ENCODE data around the gene USP6NL.

USP6NL gene

DNA sequence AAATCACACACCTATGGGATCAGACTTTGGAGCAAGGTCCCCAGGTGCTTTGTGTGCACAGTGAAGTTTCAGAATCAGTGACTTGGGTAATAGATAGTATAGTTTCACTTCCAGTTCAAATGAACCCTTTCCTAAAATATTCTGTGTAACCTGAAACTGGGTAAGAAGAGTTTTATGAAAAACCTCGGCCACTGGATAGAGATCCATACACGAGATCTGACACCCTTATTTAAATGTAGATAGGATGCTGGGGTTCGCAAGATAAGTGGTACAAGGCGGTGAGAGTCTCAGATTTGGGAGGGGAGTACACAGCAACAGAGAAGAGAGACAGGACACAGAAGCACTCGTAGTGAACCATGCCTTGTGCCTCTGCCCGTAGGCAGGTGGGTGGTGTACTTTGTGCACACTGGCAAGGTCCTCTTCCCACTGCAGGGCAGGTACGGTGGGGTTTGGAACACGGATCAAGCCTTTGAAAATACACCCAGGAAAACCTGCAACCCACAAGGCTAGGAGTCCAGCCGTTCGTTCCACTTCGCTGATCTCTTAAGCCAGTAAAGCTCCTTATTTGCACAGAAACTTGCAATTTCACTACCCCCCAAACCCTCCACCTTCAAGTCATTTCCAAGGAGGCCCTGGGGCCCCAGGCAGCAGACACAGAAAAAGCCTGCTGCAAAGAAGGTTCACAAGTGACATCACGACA, 162.8 kb downstream of the USP6NL start:
- Histone ChIP-seq H3K9me3 (ENCODE audit: control extremely low read depth in 1 of 5, control insufficient read depth in 4 of 5, insufficient read depth in 2 of 5, low read depth in 1 of 5, low read length in 4 of 5) (no peaks in the 10 kb centered on the region), H3K4me3 (ENCODE audit: control insufficient read depth in 1 of 7, extremely low read depth in 1 of 7, insufficient read depth in 4 of 7, low read depth in 2 of 7, low read length in 6 of 7) (no peak overlapping the region), H3K4me1 (ENCODE audit: control extremely low read depth in 1 of 4, control insufficient read depth in 4 of 4, insufficient read depth in 4 of 4, low read length in 3 of 4) (peaks cover 5 to 37% (median 18%) of the 10 kb centered on the region in 4 experiments), H3K36me3 (ENCODE audit: control insufficient read depth in 4 of 4, insufficient read depth in 4 of 4, low read length in 3 of 4) (no peaks in the 10 kb centered on the region), H3K27ac (ENCODE audit: insufficient read depth in 1 of 2, low read depth in 1 of 2, low read length in 2 of 2, poor library complexity in 1 of 2, severe bottlenecking in 2 of 2) (no peak overlapping the region), H3K27me3 (replicated peaks in 2 of 5; ENCODE audit: control insufficient read depth in 4 of 5, insufficient read depth in 5 of 5, low read length in 4 of 5) (no peaks in the 10 kb centered on the region)
- CTCF ChIA-PET, result interaction anchor here (1.2 to 1.6 kb wide), 2 partner anchors 39 to 48 kb away, joined by 4 read pairs; no protein-coding TSS in a partner anchor
- 86% methylated on average over 11 of the region's 12 CpGs for WGBS (ENCODE audit: insufficient coverage)
- DNase-seq, result no peak
- POLR2A ChIA-PET, result no interaction called here

DNA sequence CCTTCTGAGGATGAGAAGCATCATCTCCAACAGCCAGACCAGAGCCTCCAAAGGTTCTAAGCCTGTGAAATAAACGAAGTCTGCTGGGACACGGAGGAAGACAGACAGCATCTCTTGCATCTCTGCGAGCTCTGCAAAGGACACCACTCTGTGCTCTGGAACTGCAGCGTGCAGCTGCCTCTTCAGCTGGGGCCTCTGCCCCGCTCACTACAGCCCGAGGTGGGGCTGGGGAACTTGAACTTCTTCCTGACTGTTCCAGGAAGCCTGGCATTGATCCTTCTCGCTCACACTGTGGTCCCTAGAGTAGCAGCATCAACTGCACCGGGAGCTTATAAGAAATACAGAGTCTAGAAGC, 163.3 kb downstream of the USP6NL start:
- POLR2A ChIA-PET, result interaction anchor here (1.0 kb wide), 1 partner anchor 17 kb away, joined by 3 read pairs; no protein-coding TSS in a partner anchor
- Histone ChIP-seq H3K4me1 (ENCODE audit: control extremely low read depth in 1 of 4, control insufficient read depth in 4 of 4, insufficient read depth in 4 of 4, low read length in 3 of 4) (peaks cover 5 to 37% (median 18%) of the 10 kb centered on the region in 4 experiments), H3K4me3 (ENCODE audit: control insufficient read depth in 1 of 7, extremely low read depth in 1 of 7, insufficient read depth in 4 of 7, low read depth in 2 of 7, low read length in 6 of 7) (no peak overlapping the region), H3K27ac (ENCODE audit: insufficient read depth in 1 of 2, low read depth in 1 of 2, low read length in 2 of 2, poor library complexity in 1 of 2, severe bottlenecking in 2 of 2) (no peak overlapping the region), H3K36me3 (ENCODE audit: control insufficient read depth in 4 of 4, insufficient read depth in 4 of 4, low read length in 3 of 4) (no peaks in the 10 kb centered on the region), H3K9me3 (ENCODE audit: control extremely low read depth in 1 of 5, control insufficient read depth in 4 of 5, insufficient read depth in 2 of 5, low read depth in 1 of 5, low read length in 4 of 5) (no peaks in the 10 kb centered on the region), H3K27me3 (replicated peaks in 2 of 5; ENCODE audit: control insufficient read depth in 4 of 5, insufficient read depth in 5 of 5, low read length in 4 of 5) (no peaks in the 10 kb centered on the region)
- 65% methylated on average over 7 of the region's 8 CpGs for WGBS (ENCODE audit: insufficient coverage)
- no peak for DNase-seq
- CTCF ChIA-PET, result interaction anchor here (1.2 to 1.6 kb wide), 3 partner anchors 28 to 48 kb away, joined by 3 to 4 read pairs (median 4); no protein-coding TSS in a partner anchor

DNA sequence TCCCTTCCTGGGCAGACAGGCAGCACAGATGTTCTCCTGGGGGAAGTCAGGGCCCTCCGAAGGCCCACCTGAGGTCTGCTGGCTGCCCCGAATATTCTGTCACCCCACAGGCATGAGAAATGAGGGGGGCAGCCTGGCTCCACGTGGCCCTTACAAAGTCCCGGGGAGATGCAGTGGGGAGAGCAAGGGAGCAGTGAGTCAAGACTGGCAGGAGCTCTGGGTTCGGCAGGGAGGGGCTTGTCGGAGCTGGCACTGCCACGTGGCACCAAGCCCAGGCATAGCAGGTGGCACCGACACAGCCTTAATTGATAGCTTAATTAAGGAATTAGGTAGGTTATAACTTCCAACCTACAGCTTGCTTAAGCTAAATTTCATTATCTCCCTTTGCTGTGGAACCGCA, 163.9 kb downstream of the USP6NL start:
- Histone ChIP-seq H3K27me3 (replicated peaks in 2 of 5; ENCODE audit: control insufficient read depth in 4 of 5, insufficient read depth in 5 of 5, low read length in 4 of 5) (no peaks in the 10 kb centered on the region), H3K27ac (ENCODE audit: insufficient read depth in 1 of 2, low read depth in 1 of 2, low read length in 2 of 2, poor library complexity in 1 of 2, severe bottlenecking in 2 of 2) (no peak overlapping the region), H3K9me3 (ENCODE audit: control extremely low read depth in 1 of 5, control insufficient read depth in 4 of 5, insufficient read depth in 2 of 5, low read depth in 1 of 5, low read length in 4 of 5) (no peaks in the 10 kb centered on the region), H3K4me3 (ENCODE audit: control insufficient read depth in 1 of 7, extremely low read depth in 1 of 7, insufficient read depth in 4 of 7, low read depth in 2 of 7, low read length in 6 of 7) (no peak overlapping the region), H3K4me1 (ENCODE audit: control extremely low read depth in 1 of 4, control insufficient read depth in 4 of 4, insufficient read depth in 4 of 4, low read length in 3 of 4) (peaks cover 5 to 37% (median 18%) of the 10 kb centered on the region in 4 experiments), H3K36me3 (ENCODE audit: control insufficient read depth in 4 of 4, insufficient read depth in 4 of 4, low read length in 3 of 4) (no peaks in the 10 kb centered on the region)
- ChIA-PET CTCF (interaction anchor here (1.2 to 1.8 kb wide), 5 partner anchors 11 to 49 kb away, joined by 3 to 5 read pairs (median 4); no protein-coding TSS in a partner anchor), POLR2A (interaction anchor here (0.6 to 1.0 kb wide), 2 partner anchors 18 to 153 kb away, joined by 3 read pairs; no protein-coding TSS in a partner anchor)
- 98% methylated on average over 5 of the region's 9 CpGs for WGBS (ENCODE audit: insufficient coverage)
- DNase-seq, result no peak

DNA sequence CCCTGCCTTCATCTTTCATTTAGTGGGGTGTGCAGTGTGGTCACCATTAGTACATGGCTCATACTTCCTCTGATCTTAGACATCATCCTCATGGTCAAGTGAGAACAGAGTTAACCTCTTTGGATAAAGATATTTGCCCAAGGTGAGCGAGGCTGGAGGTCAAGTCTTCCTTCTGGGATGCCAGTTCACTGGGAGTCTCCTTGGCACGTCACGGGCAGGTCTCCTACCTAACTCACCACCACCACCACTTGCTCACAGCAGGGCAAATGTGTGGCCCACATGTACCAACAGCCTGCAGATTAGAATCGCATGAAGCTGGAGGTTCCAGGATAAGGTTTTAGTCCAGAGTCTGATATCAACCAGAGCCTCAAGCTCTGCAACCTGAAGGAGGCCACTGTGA, 164.6 kb downstream of the USP6NL start:
- DNase-seq, result no peak
- Histone ChIP-seq H3K36me3 (ENCODE audit: control insufficient read depth in 4 of 4, insufficient read depth in 4 of 4, low read length in 3 of 4) (no peaks in the 10 kb centered on the region), H3K4me3 (ENCODE audit: control insufficient read depth in 1 of 7, extremely low read depth in 1 of 7, insufficient read depth in 4 of 7, low read depth in 2 of 7, low read length in 6 of 7) (no peak overlapping the region), H3K27ac (ENCODE audit: insufficient read depth in 1 of 2, low read depth in 1 of 2, low read length in 2 of 2, poor library complexity in 1 of 2, severe bottlenecking in 2 of 2) (no peak overlapping the region), H3K9me3 (ENCODE audit: control extremely low read depth in 1 of 5, control insufficient read depth in 4 of 5, insufficient read depth in 2 of 5, low read depth in 1 of 5, low read length in 4 of 5) (no peaks in the 10 kb centered on the region), H3K4me1 (ENCODE audit: control extremely low read depth in 1 of 4, control insufficient read depth in 4 of 4, insufficient read depth in 4 of 4, low read length in 3 of 4) (peaks cover 5 to 37% (median 18%) of the 10 kb centered on the region in 4 experiments), H3K27me3 (replicated peaks in 2 of 5; ENCODE audit: control insufficient read depth in 4 of 5, insufficient read depth in 5 of 5, low read length in 4 of 5) (no peaks in the 10 kb centered on the region)
- ChIA-PET CTCF (interaction anchor here (1.3 to 1.8 kb wide), 4 partner anchors 11 to 119 kb away, joined by 3 to 5 read pairs (median 3); no protein-coding TSS in a partner anchor), POLR2A (interaction anchor here (0.6 kb wide), 1 partner anchor 28 kb away, joined by 3 read pairs; no protein-coding TSS in a partner anchor)
- 100% methylated on average over 1 of the region's 4 CpGs for WGBS (ENCODE audit: insufficient coverage)

DNA sequence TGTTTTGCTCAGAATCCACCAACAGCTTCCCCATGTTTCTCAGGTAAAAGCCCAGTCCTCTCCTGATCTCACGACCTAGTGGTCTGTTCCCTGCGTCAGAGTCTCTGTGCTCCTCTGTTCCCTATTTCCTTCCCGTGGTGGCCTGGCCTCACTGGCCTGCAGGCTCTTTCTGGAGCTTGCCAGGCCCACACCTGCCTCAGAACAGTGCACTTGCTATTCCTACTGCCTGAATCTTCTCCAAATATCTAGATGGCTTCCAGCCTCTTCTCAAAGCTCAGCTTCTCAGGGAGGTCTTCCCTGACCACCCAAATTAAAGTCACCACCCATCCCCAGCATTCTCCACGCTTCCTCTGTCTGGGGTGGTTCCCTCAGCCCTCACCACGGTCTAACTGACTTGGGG, 165.3 kb downstream of the USP6NL start:
- 92% methylated on average over 5 of the region's 5 CpGs for WGBS (ENCODE audit: insufficient coverage)
- Histone ChIP-seq H3K4me1 (ENCODE audit: control extremely low read depth in 1 of 4, control insufficient read depth in 4 of 4, insufficient read depth in 4 of 4, low read length in 3 of 4) (peaks cover 5 to 35% (median 18%) of the 10 kb centered on the region in 4 experiments), H3K27ac (ENCODE audit: insufficient read depth in 1 of 2, low read depth in 1 of 2, low read length in 2 of 2, poor library complexity in 1 of 2, severe bottlenecking in 2 of 2) (no peak overlapping the region), H3K4me3 (ENCODE audit: control insufficient read depth in 1 of 7, extremely low read depth in 1 of 7, insufficient read depth in 4 of 7, low read depth in 2 of 7, low read length in 6 of 7) (no peak overlapping the region), H3K9me3 (ENCODE audit: control extremely low read depth in 1 of 5, control insufficient read depth in 4 of 5, insufficient read depth in 2 of 5, low read depth in 1 of 5, low read length in 4 of 5) (no peaks in the 10 kb centered on the region), H3K36me3 (ENCODE audit: control insufficient read depth in 4 of 4, insufficient read depth in 4 of 4, low read length in 3 of 4) (no peaks in the 10 kb centered on the region), H3K27me3 (replicated peaks in 2 of 5; ENCODE audit: control insufficient read depth in 4 of 5, insufficient read depth in 5 of 5, low read length in 4 of 5) (no peaks in the 10 kb centered on the region)
- DNase-seq, result no peak
- CTCF ChIA-PET, result interaction anchor here (1.4 to 1.8 kb wide), 3 partner anchors 10 to 118 kb away, joined by 3 to 5 read pairs (median 3); no protein-coding TSS in a partner anchor
- POLR2A ChIA-PET, result no interaction called here

DNA sequence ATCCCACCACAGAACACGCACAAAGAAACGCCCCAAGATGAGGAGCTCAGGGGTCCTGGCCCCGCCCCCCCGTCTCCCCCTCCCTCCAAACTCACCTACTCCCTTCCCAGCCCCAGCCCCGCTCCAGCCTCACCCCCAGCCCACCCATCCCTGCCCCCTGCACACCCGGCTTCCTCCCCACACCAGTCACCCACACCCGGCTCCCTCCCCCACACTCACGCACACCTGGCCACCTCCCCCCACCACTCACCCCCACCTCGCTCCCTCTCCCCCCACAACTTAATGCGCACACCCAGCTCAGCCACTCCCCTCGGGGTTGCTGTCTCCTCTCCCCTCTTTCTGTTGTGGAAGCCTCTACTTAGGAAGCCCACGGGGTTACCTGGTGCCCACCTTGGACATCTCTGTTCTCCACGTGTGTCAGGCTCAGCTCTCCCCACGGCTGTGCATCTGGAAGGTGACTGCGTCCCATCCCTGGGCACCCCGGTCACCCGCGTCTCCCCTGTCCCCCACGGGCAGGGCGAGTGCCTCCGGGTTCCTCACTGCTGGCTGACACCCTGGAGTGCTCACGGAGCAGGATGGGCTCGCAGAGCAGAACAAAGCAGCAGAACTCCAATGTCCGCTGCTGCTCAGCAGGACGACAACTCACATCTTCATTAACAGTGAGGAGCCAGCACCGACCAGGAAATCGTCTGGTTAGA, 166.8 kb downstream of the USP6NL start:
- DNase-seq, result no peak
- no peaks in the 10 kb centered on the region for H3K36me3 ChIP-seq (ENCODE audit: control insufficient read depth in 4 of 4, insufficient read depth in 4 of 4, low read length in 3 of 4)
- ChIA-PET CTCF (no interaction called here), POLR2A (no interaction called here)
- no peak overlapping the region for H3K27ac ChIP-seq (ENCODE audit: insufficient read depth in 1 of 2, low read depth in 1 of 2, low read length in 2 of 2, poor library complexity in 1 of 2, severe bottlenecking in 2 of 2)
- no peak overlapping the region for H3K4me3 ChIP-seq (ENCODE audit: control insufficient read depth in 1 of 7, extremely low read depth in 1 of 7, insufficient read depth in 4 of 7, low read depth in 2 of 7, low read length in 6 of 7)
- H3K27me3 ChIP-seq (replicated peaks in 2 of 5; ENCODE audit: control insufficient read depth in 4 of 5, insufficient read depth in 5 of 5, low read length in 4 of 5), result no peaks in the 10 kb centered on the region
- WGBS (ENCODE audit: insufficient coverage), result 94% methylated on average over 22 of the region's 27 CpGs
- peaks cover 2 to 27% (median 13%) of the 10 kb centered on the region in 4 experiments for H3K4me1 ChIP-seq (ENCODE audit: control extremely low read depth in 1 of 4, control insufficient read depth in 4 of 4, insufficient read depth in 4 of 4, low read length in 3 of 4)
- H3K9me3 ChIP-seq (ENCODE audit: control extremely low read depth in 1 of 5, control insufficient read depth in 4 of 5, insufficient read depth in 2 of 5, low read depth in 1 of 5, low read length in 4 of 5), result no peaks in the 10 kb centered on the region

DNA sequence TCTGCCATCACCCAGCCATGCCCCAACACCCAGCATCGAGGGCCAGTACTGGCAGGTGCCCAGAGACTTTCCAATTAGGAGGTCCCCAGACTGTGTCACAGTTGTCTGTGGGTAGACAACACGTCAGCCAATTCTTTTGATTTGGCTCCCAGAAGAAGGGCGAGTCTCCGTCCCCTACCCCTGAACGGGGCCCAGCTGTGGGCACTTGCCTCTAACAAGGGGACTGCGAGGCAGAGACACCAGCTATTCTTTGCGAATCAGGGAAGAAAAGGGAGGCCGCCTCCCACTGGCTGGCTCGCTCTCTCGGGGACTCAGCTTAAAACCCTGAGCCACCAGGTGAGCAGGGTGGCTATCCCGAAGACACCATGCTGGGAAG, 167.3 kb downstream of the USP6NL start:
- no peak overlapping the region for H3K4me3 ChIP-seq (ENCODE audit: control insufficient read depth in 1 of 7, extremely low read depth in 1 of 7, insufficient read depth in 4 of 7, low read depth in 2 of 7, low read length in 6 of 7)
- no peaks in the 10 kb centered on the region for H3K36me3 ChIP-seq (ENCODE audit: control insufficient read depth in 4 of 4, insufficient read depth in 4 of 4, low read length in 3 of 4)
- 99% methylated on average over 11 of the region's 11 CpGs for WGBS (ENCODE audit: insufficient coverage)
- no peak for DNase-seq
- no peaks in the 10 kb centered on the region for H3K27me3 ChIP-seq (replicated peaks in 2 of 5; ENCODE audit: control insufficient read depth in 4 of 5, insufficient read depth in 5 of 5, low read length in 4 of 5)
- H3K4me1 ChIP-seq (ENCODE audit: control extremely low read depth in 1 of 4, control insufficient read depth in 4 of 4, insufficient read depth in 4 of 4, low read length in 3 of 4), result peaks cover 0 to 26% (median 12%) of the 10 kb centered on the region in 4 experiments
- H3K27ac ChIP-seq (ENCODE audit: insufficient read depth in 1 of 2, low read depth in 1 of 2, low read length in 2 of 2, poor library complexity in 1 of 2, severe bottlenecking in 2 of 2), result no peak overlapping the region
- H3K9me3 ChIP-seq (ENCODE audit: control extremely low read depth in 1 of 5, control insufficient read depth in 4 of 5, insufficient read depth in 2 of 5, low read depth in 1 of 5, low read length in 4 of 5), result no peaks in the 10 kb centered on the region
- ChIA-PET CTCF (no interaction called here), POLR2A (no interaction called here)
